Measurements from ENCODE around the gene MBOAT1. TPM values are rescaled to one million over a fixed set of nuclear protein-coding genes. Genes with fewer than 3 reads are reported as not detected.

The MBOAT1 gene
- total RNA-seq, 2 experiments from 2014 or later: 4.5 to 5.1 TPM

DNA sequence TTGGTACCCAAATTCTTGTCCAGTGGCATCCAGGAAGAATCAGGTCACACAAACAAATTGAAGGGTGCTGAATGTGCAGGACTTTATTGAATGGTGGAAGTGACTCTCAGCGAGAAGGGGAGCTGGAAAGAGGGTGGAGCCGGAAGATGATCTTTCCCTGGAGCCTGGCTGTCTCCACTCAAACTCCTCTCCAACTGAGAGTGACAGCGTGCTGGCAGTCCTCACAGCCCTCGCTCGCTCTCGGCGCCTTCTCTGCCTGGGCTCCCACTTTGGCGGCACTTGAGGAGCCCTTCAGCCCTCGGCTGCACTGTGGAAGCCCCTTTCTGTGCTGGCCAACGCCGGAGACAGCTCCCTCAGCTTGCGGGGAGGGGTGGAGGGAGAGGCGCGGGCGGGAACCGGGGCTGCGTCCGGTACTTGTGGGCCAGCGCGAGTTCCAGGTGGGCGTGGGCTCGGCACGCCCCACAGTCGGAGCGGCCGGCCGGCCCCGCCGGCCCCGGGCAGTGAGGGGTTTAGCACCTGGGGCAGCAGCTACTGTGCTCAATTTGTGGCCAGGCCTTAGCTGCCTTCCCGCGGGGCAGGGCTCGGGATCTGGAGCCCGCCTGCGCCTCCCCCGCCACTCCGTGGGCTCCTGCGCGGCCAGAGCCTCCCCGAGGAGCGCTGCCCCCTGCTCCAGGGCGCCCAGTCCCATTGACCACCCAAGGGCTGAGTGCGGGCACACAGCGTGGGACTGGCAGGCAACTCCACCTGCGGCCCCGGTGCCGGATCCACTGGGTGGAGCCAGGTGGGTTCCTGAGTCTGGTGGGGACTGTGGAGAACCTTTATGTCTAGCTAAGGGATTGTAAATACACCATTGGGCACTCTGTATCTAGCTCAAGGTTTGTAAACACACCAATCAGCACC lies 26.7 kb upstream of the MBOAT1 start:
- no peaks in the 10 kb centered on the region for H3K4me1 Mint-ChIP-seq
- H3K4me3 Mint-ChIP-seq: no peak overlapping the region
- H3K27me3 Mint-ChIP-seq: no peaks in the 10 kb centered on the region
- H3K27ac Mint-ChIP-seq: no peak overlapping the region
- H3K9me3 Mint-ChIP-seq: no peaks in the 10 kb centered on the region
- H3K36me3 Mint-ChIP-seq: no peaks in the 10 kb centered on the region
- DNase-seq: no peak

DNA sequence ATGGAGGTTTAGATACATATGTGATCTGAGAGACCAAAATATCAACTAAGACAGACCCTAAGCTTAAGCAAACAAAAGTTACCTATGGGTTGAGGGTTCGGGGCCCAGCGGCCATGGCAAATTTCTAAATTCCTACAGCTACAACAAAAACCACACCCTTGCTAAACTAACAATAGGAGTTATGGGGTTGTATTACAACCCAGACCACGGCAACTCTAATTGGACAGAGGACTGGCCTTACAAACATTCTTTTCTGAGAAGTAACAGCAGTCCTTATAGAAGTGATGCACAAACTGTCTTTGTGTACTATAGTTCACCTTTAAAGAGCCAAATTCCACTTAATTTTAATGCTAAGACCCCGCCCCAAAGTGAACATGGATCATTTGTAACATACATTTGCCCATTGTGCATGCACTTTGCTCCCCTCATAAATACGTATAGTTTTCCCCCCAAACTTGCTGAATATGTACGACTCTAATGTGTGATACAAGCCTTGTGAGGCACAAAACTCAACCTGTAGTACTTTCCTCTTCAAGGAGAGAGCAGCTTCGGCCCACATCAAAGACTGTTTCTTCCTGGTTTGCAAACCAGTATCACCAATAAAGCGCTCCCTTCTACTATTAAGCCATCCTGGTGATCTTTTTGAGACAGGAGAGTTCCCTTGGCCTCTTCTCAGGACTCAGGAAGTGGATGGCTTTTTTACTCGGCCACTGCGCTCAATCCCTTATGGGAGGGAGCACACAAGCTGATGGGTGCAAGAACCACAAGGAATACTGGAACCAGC lies 25.6 kb upstream of the MBOAT1 start:
- Mint-ChIP-seq H3K27me3 (no peaks in the 10 kb centered on the region), H3K27ac (no peak overlapping the region), H3K9me3 (no peaks in the 10 kb centered on the region), H3K36me3 (no peaks in the 10 kb centered on the region), H3K4me1 (no peaks in the 10 kb centered on the region), H3K4me3 (no peak overlapping the region)
- DNase-seq: no peak

DNA sequence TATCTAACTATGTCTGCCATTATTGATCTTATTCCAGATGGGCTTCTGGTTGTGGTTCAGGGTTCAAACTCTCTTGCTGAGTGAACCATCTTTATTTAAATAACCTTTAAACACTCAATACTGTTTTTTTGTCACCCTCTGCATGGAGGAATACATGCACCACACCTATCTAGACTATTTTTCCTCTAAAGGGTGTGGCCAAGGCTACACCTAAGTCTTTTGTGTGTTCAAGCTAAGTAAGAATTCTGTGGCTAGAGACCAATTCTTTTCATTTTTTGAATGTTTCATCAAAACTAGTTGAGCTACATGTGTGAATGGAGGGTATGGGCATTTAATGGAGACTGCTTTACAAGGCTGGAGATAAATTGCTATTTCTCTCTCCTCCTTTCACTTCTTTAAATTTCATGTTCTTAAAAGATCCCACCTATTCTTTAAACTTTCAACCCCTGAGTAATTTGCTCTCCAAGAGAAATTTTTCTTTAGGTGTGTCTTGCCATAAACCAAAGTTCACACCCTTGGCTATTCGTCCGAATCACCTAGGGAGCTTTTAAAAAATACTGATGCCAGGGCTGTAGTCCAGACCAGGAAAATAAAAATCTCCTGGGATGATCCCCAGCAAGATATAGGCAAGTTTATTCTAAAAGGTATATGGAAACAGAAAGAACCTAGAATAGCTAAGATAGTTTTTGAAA lies 24.8 kb upstream of the MBOAT1 start:
- Mint-ChIP-seq H3K4me1 (no peaks in the 10 kb centered on the region), H3K9me3 (no peaks in the 10 kb centered on the region), H3K27me3 (no peaks in the 10 kb centered on the region), H3K4me3 (no peak overlapping the region), H3K36me3 (no peaks in the 10 kb centered on the region), H3K27ac (no peak overlapping the region)
- no peak for DNase-seq

DNA sequence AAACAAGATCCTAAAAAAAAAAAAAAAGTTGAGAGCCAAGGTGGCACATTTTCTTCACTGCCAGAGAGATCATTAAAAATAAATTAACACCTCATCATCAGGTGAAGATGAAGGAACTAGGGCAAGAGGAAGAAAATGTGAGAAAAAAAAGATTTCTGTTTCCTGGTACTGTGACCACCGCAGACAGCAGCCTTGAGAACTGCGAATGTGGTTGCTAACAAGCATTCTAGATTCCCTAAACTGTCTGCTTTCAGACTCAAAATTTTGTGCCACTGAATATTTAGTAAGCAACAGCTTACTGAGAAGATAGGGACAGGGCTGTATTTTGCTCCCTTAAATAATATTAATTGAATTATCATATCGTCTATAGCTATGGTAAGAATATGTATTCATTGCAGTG lies 24.1 kb upstream of the MBOAT1 start:
- no peak overlapping the region for H3K4me3 Mint-ChIP-seq
- no peak overlapping the region for H3K27ac Mint-ChIP-seq
- no peaks in the 10 kb centered on the region for H3K27me3 Mint-ChIP-seq
- no peaks in the 10 kb centered on the region for H3K36me3 Mint-ChIP-seq
- no peak for DNase-seq
- H3K9me3 Mint-ChIP-seq: no peaks in the 10 kb centered on the region
- H3K4me1 Mint-ChIP-seq: no peaks in the 10 kb centered on the region

DNA sequence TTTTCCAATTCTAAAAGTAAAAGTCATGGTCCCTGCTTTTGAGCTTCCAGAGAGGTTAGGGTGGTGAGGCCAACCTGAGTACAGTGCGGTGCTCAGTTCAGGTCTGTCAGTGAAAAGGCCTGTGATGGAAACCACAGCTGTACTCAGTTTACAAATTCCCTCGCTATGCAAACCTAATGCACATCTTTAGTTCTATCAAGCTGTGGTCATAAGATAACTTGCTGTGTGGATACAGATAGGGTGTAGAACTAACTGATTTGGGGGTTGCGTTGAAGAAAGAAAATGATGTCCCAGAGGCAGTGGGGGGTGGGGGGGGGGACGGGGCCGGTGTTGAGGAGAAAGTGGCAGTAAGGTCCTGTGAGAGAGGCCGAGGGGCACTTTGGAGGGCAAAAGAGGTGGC lies 22.8 kb upstream of the MBOAT1 start:
- DNase-seq: no peak
- Mint-ChIP-seq H3K27ac (no peak overlapping the region), H3K9me3 (no peaks in the 10 kb centered on the region), H3K4me1 (no peaks in the 10 kb centered on the region), H3K36me3 (no peaks in the 10 kb centered on the region), H3K4me3 (no peak overlapping the region), H3K27me3 (no peaks in the 10 kb centered on the region)

DNA sequence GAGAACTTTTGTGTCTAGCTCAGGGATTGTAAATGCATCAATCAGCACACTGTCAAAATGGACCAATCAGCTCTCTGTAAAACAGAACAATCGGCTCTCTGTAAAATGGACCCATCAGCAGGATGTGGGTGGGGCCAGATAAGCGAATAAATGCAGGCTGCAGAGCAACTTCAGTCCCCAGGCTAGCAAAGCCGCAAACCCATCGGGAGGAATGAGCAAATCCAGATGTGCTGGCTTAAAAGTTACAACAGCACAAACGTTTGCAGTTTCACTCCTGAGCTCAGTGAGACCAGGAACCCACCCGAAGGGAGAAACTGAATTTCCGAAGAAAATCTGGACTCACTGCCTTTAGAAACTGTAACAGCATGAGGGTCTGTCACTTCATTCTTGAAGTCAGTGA lies 21.9 kb upstream of the MBOAT1 start:
- no peaks in the 10 kb centered on the region for H3K36me3 Mint-ChIP-seq
- H3K4me1 Mint-ChIP-seq: no peaks in the 10 kb centered on the region
- DNase-seq: no peak
- peaks cover 3% of the 10 kb centered on the region for H3K27me3 Mint-ChIP-seq
- no peaks in the 10 kb centered on the region for H3K9me3 Mint-ChIP-seq
- no peak overlapping the region for H3K27ac Mint-ChIP-seq
- H3K4me3 Mint-ChIP-seq: no peak overlapping the region

DNA sequence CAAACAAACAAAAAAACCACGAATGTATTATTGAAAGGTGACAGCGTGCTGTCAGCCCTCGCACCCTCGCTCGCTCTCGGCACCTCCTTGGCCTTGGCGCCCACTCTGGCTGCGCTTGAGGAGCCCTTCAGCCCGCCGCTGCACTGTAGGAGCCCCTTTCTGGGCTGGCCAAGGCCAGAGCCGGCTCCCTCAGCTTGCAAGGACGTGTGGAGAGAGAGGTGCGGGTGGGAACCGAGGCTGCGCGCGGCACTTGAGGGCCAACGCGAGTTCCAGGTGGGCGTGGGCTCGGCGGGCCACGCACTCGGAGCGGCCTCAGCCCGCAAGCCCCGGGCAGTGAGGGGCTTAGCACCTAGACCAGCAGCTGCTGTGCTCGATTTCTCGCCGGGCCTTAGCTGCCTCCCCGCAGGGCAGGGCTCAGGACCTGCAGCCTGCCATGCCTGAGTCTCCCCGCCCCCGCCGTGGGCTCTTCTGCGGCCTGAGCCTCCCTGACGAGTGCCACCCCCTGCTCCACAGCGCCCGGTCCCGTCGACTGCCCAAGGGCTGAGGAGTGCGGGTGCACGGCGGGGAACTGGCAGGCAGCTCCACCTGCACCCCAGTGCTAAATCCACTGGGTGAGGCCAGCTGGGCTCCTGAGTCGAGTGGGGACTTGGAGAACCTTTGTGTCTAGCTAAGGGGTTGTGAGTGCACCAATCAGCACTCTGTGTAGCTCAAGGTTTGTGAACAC lies 20.9 kb upstream of the MBOAT1 start:
- Mint-ChIP-seq H3K27me3 (peaks cover 4% of the 10 kb centered on the region), H3K36me3 (no peaks in the 10 kb centered on the region), H3K4me3 (no peak overlapping the region), H3K9me3 (no peaks in the 10 kb centered on the region), H3K4me1 (no peaks in the 10 kb centered on the region), H3K27ac (no peak overlapping the region)
- DNase-seq: no peak

DNA sequence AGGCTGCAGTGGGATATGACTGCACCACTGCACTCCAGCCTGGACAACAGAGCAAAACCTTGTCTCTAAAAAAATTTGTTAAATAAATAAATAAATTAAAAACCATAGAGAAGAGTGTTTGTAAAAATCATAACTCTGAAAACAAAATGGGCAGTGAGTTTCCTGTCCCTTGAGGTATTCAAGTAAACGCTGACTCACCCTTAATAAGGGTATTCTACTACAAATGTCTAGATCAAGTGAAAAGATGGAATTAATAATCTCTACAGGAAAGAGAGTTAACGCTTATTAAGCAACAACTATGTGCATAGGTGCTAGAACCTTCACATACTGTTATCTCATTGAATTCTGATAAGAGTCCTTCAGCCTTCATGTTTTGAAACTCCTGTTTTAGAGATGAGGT lies 19.9 kb upstream of the MBOAT1 start:
- DNase-seq: no peak
- no peak overlapping the region for H3K27ac Mint-ChIP-seq
- no peaks in the 10 kb centered on the region for H3K4me1 Mint-ChIP-seq
- H3K9me3 Mint-ChIP-seq: no peaks in the 10 kb centered on the region
- no peaks in the 10 kb centered on the region for H3K36me3 Mint-ChIP-seq
- peaks cover 4% of the 10 kb centered on the region for H3K27me3 Mint-ChIP-seq
- no peak overlapping the region for H3K4me3 Mint-ChIP-seq

DNA sequence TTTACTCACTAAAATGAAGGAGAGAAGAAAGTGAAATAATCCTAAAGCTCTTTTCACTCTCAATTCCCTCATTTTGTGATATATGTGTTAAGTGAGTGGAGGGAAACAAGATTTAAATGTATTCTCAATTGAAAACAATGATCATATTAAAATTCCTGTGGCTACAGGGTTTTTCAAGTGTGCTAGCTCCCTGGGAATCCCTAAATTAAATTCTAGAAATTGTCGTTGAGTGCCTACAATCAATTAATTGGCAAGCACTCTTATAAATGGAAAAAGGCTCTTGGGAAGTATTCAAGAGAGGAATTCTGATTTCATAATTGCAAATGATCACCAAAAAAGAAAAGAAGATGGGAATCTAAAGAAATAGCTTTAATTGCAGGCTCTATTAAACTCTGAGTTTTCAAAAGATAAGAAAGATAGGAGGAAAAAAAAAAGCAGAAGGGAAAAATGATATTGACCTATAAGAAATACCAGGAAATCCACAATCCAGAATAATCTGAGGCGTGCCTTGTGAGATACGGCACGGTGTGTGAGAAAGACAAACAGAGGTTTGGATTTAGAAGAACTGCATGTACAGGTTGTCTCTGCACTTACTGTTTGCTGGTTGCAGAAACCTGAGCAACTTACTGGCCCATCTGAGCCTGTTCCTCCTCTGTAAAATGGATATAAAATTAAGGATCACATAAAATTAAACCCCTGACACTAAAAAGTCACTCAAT lies 18.3 kb upstream of the MBOAT1 start:
- Mint-ChIP-seq H3K36me3 (no peaks in the 10 kb centered on the region), H3K4me1 (no peaks in the 10 kb centered on the region), H3K9me3 (no peaks in the 10 kb centered on the region), H3K27ac (no peak overlapping the region), H3K27me3 (peaks cover 4% of the 10 kb centered on the region), H3K4me3 (no peak overlapping the region)
- no peak for DNase-seq

DNA sequence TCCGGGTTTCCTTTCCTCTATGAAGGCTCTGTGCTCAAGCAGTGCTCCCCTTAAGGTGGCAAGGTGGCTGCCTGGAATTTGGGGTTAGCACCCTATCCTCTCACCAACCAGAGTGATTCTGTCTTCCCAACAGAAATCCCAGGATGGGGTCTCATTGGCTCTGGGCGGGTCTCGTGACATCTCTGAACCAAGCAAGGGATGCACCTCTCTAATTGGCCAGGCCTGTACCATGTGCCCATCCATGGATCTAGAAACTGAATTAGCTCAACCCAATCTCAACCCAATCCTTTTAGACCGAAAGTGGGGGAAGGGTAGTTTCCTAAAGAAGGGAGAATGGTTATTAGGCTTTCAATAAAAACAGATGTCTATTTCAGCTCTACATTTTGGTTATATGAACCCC lies 17.6 kb upstream of the MBOAT1 start:
- H3K27ac Mint-ChIP-seq: no peak overlapping the region
- H3K4me3 Mint-ChIP-seq: no peak overlapping the region
- H3K9me3 Mint-ChIP-seq: no peaks in the 10 kb centered on the region
- H3K4me1 Mint-ChIP-seq: no peaks in the 10 kb centered on the region
- H3K27me3 Mint-ChIP-seq: peaks cover 4% of the 10 kb centered on the region
- DNase-seq: no peak
- H3K36me3 Mint-ChIP-seq: no peaks in the 10 kb centered on the region

DNA sequence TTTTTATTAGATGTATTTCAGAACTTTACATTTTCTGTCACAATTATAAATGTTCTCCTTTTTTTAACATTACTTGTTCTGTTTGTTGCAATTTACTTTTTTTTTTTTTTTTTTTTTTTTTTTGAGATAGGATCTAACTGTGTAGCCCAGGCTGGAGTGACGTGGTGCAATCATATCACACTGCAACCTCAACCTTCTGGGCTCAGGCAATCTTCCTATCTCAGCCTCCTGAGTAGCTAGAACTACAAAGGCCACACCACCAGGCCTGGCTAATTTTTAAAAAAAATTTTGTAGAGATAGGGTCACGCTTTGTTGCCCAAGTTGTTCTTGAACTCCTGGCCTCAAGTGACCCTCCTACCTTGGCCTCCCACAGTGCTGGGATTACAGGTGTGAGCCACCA lies 15.1 kb upstream of the MBOAT1 start:
- no peak overlapping the region for H3K27ac Mint-ChIP-seq

DNA sequence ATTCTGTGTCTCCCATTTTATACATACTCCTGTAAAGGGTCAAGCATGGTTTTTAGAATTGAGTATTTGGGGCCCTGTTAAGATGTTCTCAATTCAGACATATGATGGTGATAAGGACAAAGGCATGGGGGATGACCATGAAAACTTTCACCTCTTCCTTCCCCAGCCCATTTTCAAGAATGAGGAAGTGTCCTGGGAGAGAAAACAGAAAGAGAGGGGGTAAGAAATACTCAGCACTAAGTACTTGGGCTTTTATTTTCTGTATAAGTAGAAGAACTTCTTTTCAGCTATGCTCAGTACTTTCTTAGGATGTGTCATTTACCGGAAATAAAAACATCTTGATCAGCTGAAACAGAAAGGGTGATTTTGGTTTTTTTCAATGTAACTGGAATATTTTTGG lies 10.9 kb upstream of the MBOAT1 start:
- no peak for DNase-seq
- Mint-ChIP-seq H3K36me3 (no peaks in the 10 kb centered on the region), H3K9me3 (no peaks in the 10 kb centered on the region), H3K4me3 (no peak overlapping the region), H3K4me1 (no peaks in the 10 kb centered on the region), H3K27me3 (peaks cover 7% of the 10 kb centered on the region), H3K27ac (no peak overlapping the region)

More for the DNA sequence above, 15.1 kb upstream of the MBOAT1 start:
- no peak overlapping the region for H3K4me3 Mint-ChIP-seq
- no peaks in the 10 kb centered on the region for H3K4me1 Mint-ChIP-seq
- DNase-seq: no peak
- peaks cover 4% of the 10 kb centered on the region for H3K27me3 Mint-ChIP-seq
- no peaks in the 10 kb centered on the region for H3K9me3 Mint-ChIP-seq
- no peaks in the 10 kb centered on the region for H3K36me3 Mint-ChIP-seq

DNA sequence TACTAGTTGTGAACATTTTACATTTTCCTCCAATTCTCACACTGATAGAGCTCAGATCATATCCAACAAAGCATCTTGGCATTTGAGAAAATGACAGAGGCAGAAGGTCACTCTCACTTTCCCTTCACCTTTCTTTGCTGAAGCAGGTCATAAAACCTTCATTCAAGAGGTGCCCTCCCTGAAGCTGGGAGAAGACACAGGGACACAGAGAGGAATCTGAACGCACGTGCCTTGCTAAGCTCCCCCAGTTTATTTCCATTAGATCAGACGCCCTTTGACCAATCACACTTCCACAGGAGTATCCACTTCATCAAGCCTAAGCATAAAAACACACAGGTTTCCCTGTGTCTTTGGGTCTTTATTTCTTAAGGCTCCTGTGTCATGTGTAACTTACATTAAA lies 9.2 kb upstream of the MBOAT1 start:
- Mint-ChIP-seq H3K9me3 (no peaks in the 10 kb centered on the region), H3K36me3 (no peaks in the 10 kb centered on the region), H3K27ac (no peak overlapping the region), H3K27me3 (peaks cover 7% of the 10 kb centered on the region), H3K4me3 (no peak overlapping the region), H3K4me1 (no peaks in the 10 kb centered on the region)
- no peak for DNase-seq

DNA sequence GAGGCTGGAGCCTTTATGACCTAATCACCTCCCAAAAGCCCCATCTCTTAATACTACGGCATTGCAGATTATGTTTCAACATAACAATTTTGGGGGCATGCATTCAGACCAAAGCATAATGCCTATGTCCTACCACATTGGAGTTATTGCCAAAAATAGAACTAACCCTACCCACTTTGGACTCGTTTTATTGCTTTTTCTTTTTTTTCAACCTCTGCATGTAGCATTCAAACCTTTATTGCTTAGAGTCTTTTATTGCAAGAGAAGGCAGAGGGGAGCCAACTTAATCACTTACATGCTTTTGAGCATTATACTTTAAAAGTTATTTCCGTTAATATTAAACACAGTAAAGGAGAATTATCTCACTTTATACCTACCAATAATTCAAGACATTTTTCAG lies 8.1 kb upstream of the MBOAT1 start:
- Mint-ChIP-seq H3K27ac (no peak overlapping the region), H3K27me3 (peaks cover 7% of the 10 kb centered on the region), H3K4me3 (no peak overlapping the region), H3K9me3 (no peaks in the 10 kb centered on the region), H3K36me3 (no peaks in the 10 kb centered on the region), H3K4me1 (no peaks in the 10 kb centered on the region)
- DNase-seq: no peak

Data from activated naive CD8-positive, alpha-beta T cell treated with anti-CD3 and anti-CD28 coated beads for 36 hours (primary cell).